ENCODE measurements around the gene HOMER1. TPM values are rescaled to one million over a fixed set of nuclear protein-coding genes. Genes with fewer than 3 reads are reported as not detected.
"Not testable (repeated sequence)": the region's sequence is repeated elsewhere in the genome, so short reads cannot be mapped to it uniquely, and the experiment has no call there.

HOMER1 gene
- polyA plus RNA-seq, 5 donors: 5.8 to 14.0 (median 10.2) TPM

GRCh38 chr5:79430196-79430595 is 83.7 kb downstream of the HOMER1 start:
- DNase-seq: no peak

DNA sequence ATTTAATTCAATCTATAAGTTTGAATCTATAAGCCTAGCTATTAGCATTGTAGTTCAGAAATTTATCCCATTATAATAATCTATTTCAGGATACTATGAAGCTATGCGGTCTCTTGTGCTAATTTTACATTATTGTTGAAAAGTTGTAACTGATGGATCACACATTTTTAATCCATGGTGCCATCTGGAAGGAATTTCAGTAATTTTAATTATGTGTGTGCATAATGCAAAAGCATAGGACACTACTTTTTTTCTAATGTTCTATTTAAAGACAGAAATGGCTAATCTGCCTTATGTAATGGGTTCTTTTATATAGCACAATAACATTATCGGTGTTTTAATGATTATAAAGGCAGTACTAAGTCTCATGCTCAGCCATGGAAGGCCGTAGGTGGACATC is 90.6 kb downstream of the HOMER1 start:
- no peak for DNase-seq

DNA sequence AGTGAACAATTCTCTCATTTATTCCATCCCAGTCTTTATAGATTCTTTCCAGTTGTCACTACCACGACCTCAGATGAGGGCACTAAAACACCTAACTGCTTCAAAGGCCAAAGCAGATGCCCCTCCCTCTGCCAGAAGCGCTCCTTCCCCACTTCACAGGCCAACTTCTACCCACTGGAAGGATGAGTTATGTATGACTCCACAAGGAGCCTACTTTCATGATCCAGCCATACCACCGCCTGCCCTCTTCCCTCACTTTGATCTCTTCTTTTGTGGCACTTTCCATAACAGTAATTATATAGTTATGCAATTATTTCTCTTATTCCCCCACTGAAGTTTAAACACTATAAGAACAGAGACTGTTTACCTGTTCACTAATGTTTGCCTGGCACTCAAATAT is 93.7 kb downstream of the HOMER1 start:
- DNase-seq: no peak

DNA sequence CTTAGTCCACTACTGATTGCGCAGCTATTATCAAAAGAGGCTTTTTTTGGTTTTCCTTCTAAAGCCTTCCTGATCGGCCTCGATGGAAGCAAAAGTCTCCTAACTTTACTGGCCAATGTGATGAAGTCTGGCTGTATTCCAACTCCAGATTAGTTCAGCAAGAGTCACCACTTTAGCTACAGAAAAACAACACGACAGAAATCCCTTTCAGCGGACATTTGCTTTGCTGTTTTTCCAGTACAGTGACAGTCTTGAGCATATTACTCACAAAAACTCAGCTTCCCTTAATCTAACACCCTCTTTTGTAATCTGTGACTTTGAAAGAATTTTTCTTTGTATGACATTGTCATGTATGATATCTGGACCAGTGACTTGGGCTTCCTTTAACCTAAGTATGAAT is 95.7 kb downstream of the HOMER1 start:
- DNase-seq: no peak

DNA sequence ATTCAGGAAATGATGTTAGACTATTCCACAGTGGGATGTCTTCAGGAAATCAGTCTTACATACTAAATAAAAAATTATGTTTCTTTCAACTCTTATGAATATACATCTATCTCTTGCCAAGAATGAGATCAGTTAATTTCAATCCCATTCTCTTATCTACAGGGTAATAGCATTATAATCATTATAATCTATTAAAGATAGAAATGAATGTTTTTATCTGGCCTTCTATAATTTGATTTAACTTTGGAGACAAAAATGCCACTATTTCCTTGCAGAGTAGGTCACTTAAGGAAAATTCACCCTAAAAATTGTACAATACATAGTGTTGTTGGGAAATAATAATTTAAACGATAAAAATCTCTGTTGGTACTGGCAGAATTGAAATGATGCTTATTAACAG is 96.4 kb downstream of the HOMER1 start:
- no peak for DNase-seq

DNA sequence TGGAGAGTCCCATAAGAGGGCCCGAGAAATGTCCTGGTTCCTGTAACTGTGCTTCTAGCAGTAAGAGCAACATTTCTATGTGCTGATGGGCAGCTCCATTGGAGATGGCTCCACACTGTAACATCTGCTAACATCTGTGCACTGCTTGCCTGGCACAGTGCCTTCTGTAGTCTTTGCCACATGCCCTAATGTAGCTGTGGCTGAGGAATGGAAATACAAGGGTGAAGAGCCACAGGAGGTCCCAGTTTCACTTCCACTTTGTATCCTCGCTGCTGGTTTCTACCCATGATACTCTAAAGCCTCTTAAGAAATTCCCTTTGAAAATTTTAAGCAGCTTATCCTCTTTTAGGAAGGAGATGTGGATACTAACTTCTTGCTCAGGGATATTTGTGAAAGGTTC is 97.4 kb downstream of the HOMER1 start:
- DNase-seq: peak in 1 of 2 donors; percentile 15

- DNase-seq: no peak
Observed at GRCh38 chr5:79413112-79413511, 100.8 kb downstream of the HOMER1 start.

- no peak for DNase-seq
Observed at GRCh38 chr5:79408028-79408427, 105.9 kb downstream of the HOMER1 start.

- DNase-seq: no peak
Observed at GRCh38 chr5:79407591-79407990, 106.3 kb downstream of the HOMER1 start.

DNA sequence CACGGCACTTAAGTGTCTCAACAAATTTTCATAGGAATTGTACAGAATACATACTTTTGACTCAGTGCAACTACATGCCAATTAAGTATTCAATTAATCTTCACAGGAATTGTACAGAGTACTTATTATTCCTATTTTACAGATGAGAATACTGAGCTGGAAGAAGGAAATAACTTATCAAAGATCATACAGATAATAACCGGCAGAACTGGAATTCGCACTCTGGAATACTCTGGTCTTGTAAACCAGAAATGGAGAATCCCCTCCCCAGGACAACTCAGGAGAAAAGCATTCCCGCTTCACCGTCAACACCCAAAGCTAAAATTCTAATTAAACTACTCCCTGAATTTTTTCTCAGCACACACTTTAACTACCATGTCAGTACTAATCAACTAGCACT is 112.7 kb downstream of the HOMER1 start:
- no peak for DNase-seq

GRCh38 chr5:79399046-79399445 is 114.9 kb downstream of the HOMER1 start:
- no peak for DNase-seq

DNA sequence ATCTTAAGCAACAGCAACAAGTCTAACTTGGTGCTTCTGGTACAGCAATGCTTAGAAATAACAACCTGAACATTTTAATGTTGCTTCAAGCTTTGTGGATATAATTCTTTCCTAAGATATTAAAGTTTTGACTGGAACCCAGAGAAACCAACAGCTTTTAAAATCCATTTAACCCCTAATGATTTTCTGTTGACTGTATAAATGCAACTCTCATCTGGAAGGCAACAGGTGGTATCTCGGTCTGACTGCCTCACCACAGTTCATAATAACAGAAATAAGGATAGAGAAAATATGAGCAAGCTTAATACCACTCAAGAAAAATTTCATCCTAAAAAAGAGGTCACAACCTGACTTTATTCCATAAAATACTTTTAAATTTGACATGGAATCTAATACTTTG is 116.9 kb downstream of the HOMER1 start:
- no peak for DNase-seq

DNA sequence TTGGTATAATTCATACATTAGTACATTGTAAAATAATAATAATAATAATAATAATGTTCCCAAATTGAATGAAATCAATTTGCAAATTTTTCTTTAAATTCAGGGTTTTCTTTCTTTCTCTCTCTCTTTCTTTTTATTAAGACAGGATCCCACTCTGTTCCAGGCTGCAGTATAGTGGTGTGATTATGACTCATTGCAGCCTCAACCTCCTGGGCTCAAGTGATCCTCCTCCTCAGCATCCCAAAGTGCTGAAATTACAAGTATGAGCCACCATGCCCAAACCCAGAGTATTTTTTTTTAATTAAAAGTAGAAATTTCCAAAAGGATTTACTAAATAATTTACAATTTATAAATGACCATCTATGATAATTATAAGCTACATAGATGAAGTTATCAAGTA is 117.7 kb downstream of the HOMER1 start:
- DNase-seq: no peak

GRCh38 chr5:79395296-79395695 is 118.6 kb downstream of the HOMER1 start:
- no peak for DNase-seq

GRCh38 chr5:79392776-79393175 is 121.2 kb downstream of the HOMER1 start:
- no peak for DNase-seq

DNA sequence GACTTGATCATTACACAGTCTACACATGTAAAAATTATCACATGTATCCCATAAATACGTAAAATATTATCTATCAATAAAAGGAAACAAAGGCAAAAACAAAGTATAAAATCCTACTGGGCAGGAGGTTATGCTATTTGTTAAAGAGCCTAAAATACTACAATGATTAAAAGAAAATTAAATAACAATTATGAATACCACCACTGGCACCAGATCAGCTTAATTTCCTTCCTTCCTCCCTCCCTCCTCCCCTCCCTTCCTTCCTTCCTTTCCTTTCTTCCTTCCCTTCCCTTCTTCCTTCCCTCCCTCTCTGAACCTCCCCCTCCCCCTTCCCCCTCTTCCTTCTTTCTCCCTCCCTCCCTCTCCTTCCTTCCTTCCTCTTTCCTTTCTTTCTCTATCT is 127.3 kb downstream of the HOMER1 start:
- no peak for DNase-seq

- not testable (repeated sequence) for DNase-seq
Observed at GRCh38 chr5:79385126-79385525, 128.8 kb downstream of the HOMER1 start.

DNA sequence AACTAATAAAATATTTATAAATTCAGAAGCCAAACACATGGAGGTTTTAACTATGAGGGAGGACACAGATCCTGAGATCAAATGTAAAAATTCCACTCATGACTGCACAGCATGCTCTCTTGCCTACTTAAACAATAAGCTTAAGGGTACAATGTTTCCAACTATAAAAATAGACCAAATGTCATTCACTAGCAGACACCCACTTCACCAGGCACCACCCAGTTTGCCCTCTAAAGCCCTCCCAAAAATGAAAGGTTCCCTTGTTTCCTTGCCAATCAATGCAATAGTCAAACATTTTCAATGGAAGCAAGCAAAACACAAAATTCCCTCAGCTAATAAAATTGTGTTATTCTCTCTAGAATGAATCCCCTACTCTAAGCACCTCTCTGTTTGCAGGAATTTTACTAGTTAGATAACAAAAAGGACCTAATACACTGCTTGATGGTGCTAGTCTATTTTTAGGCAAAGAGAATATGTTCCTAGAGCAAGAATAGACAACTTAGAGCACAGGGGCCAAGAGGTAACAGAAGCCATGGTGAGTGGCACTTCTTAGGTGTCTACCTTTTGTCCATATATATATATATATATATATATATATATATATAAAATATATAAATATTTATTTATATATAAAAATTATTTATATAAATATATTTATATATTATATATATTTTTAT is 135.3 kb downstream of the HOMER1 start:
- DNase-seq: no peak

GRCh38 chr5:79357398-79357797 is 156.5 kb downstream of the HOMER1 start:
- DNase-seq: peak; percentile 2

GRCh38 chr5:79349881-79350280 is 164.1 kb downstream of the HOMER1 start:
- no peak for DNase-seq

GRCh38 chr5:79349047-79349446 is 164.9 kb downstream of the HOMER1 start:
- no peak for DNase-seq

DNA sequence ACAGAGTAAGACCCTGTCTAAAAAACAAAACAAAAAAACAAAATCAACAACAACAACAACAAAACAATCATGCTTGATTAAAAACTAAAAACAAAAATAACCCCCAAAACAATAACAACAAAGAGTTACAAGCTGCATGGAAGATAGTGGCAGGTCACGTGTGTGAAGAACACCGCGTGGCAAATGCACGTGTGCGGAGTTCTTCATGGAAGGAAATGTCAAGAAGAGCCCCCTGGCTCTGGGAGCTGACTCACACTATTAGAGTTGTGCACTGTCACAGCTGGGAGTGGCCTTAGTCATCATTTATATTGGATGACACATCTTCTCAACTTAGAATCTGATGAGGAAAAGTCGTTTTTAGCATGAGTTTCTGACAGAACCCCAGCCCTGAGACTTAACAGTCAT is 167.5 kb downstream of the HOMER1 start:
- no peak for DNase-seq

- DNase-seq: no peak
Observed at GRCh38 chr5:79333852-79334557, 179.9 kb downstream of the HOMER1 start.

DNA sequence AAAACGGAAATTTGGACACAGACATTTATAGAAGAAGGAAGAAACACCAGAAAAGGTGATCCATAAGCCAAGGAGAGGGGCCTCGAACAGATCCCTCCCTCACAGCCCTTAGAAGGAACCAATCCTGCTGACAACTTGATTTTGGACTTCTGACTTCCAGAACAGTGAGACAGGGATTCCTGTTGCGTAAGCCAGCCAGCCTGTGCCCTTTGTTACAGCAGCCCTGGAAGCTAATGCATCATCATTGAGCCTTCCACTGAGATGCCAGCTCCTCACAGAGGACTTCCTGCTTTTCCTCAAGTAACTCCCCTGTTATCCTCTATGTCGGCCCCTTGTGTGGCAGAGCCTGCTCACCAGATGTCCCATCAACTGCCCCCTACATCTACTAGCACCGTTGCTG is 183.9 kb downstream of the HOMER1 start:
- DNase-seq: no peak

Measured in right lung (tissue), 5 donors.